AG04449 (cell line): ENCODE measurements around the gene LRRIQ3.

ENCODE experiments used
- CTCF ChIA-PET: fragments of 350-600 bp; formaldehyde crosslinking; extraction: SDS; loops from one replicate; lab custom pipeline; 2021; ENCODE audit warnings: antibody characterized with exemption; lab: Yijun Ruan, JAX
- POLR2A ChIA-PET: fragments of 400-600, 350-600 bp; formaldehyde crosslinking; extraction: SDS; loops from one replicate; lab custom pipeline; 2020; ENCODE audit warnings: antibody characterized with exemption, inconsistent platforms; lab: Yijun Ruan, JAX
- DNase-seq: peaks from one replicate; pipeline ENCODE4 v3.0.0-alpha.2; 2010; ENCODE audit warnings: low read depth, low spot score
- H3K4me3 ChIP-seq: 2 replicates; pipeline ENCODE4 v1.5.1; 2011; ENCODE audit warnings: low read depth, mild to moderate bottlenecking, control low read depth, low read length
- TF ChIP-seq, protein P1 (sequence below): IDR thresholded peaks from one replicate; pipeline ENCODE4 v1.5.1; 2011; ENCODE audit warnings: mild to moderate bottlenecking, moderate library complexity, low read length, control low read depth, inconsistent platforms; ENCODE audit not compliant: insufficient read depth; ENCODE audit errors: missing control alignments

LRRIQ3 gene

DNA sequence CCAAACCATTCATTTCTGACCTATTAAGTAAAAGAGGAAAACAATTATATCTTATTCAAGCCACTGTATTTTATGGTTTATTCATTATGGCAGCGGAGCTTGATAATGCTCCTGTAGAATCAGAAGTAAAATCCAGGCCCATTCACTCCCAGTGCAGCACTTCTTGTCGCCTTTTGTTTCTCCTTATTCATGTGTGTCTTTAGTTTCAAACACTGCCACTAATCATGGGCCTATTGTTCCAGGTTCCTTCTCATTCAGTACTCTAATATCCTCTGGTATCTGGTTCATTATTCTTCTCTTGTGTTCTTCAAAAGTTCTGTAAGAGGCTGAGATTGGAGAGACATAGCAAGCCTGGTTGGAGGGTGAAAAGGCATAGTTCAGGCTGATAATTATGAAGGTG is 218.3 kb downstream of the LRRIQ3 start:
- H3K4me3 ChIP-seq, result no peak overlapping the region
- no peak for DNase-seq
- CTCF ChIA-PET, result no interaction called here
- TF ChIP-seq, protein P1, sequence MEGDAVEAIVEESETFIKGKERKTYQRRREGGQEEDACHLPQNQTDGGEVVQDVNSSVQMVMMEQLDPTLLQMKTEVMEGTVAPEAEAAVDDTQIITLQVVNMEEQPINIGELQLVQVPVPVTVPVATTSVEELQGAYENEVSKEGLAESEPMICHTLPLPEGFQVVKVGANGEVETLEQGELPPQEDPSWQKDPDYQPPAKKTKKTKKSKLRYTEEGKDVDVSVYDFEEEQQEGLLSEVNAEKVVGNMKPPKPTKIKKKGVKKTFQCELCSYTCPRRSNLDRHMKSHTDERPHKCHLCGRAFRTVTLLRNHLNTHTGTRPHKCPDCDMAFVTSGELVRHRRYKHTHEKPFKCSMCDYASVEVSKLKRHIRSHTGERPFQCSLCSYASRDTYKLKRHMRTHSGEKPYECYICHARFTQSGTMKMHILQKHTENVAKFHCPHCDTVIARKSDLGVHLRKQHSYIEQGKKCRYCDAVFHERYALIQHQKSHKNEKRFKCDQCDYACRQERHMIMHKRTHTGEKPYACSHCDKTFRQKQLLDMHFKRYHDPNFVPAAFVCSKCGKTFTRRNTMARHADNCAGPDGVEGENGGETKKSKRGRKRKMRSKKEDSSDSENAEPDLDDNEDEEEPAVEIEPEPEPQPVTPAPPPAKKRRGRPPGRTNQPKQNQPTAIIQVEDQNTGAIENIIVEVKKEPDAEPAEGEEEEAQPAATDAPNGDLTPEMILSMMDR, result no peak
- POLR2A ChIA-PET, result no interaction called here

DNA sequence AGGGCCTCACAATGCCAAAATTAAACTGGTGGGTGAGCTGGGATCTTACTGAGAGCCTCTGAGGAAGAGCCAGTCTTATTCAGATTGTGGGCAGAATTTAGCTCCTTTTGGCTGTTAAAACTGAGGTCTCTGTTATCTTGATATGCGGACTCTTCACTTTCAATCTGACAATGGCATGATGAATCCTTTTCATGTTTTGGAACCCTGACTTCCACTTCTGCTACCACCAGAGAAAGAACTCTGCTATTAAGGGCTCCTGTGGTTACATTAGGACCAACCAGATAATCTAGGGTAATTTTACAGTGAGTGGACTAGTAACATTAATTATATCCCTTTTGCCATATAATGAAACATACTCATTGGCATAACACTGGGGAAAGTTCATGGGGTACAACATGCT is 219.0 kb downstream of the LRRIQ3 start:
- DNase-seq, result no peak
- CTCF ChIA-PET, result no interaction called here

More for the DNA sequence above, 219.0 kb downstream of the LRRIQ3 start:
- POLR2A ChIA-PET, result no interaction called here
- TF ChIP-seq, protein P1, result no peak
- no peak overlapping the region for H3K4me3 ChIP-seq
